Measurements from ENCODE around the gene GAS2L3. TPM values are rescaled to one million over a fixed set of nuclear protein-coding genes. Genes with fewer than 3 reads are reported as not detected.
A peak's percentile ranks its signal among the peaks of the same experiment; 100 is the strongest.

GAS2L3 gene
- total and polyA plus RNA-seq, 2 of the 13 experiments (the other 11 are each of a cell fraction or from before 2014, with no cell fraction given): 7.0 to 20.8 TPM

DNA sequence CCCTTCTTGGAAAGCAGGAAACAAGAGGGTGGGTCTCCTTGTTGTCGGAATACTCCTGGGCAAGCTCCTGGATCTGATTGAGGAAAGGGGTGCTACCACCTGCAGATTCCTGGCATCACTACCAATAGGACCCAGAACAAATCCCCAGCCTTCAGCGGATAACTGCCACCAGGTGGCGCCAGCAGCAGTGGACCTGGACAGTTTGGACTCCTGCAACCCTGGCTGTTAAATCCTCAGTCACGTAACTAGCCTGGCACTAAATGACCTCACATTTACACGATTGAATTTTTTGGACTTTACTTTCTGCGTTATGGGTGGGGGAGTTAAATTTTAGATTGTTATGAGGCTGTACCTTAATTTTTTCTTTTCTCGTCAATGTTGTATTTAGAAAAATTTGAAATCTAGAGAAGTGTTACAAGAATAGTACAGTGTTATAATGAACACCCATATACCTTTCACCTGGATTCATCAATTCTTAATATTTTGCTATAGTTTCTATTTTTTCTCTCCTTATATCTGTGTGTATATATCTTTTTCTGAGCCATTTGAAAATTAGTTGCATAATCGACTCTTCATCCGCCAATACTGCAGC lies 95.6 kb downstream of the GAS2L3 start (continued):
- TF ChIP-seq ZBTB7A (CRISPR knock-in tag; IDR thresholded peaks at IDR 0.05): no peak
- no peak for TF ChIP-seq ZBTB8A (CRISPR knock-in tag; IDR thresholded peaks at IDR 0.05; ENCODE audit: borderline replicate concordance, low read depth)
- no peak for TF ChIP-seq CBX2 (IDR thresholded peaks at IDR 0.05; ENCODE audit: low read depth, low read length)
- TF ChIP-seq CBX2 (CRISPR knock-in tag; IDR thresholded peaks at IDR 0.05; ENCODE audit: low read depth): no peak
- no peak for TF ChIP-seq ZNF292 (CRISPR knock-in tag; IDR thresholded peaks at IDR 0.05; ENCODE audit: borderline replicate concordance, low read depth)
- TF ChIP-seq STAG1 (CRISPR knock-in tag; IDR thresholded peaks at IDR 0.05): peak; percentile 64
- no peak for TF ChIP-seq ZNF678 (CRISPR knock-in tag; IDR thresholded peaks at IDR 0.05)
- 0 out of 2 replicates have a peak, but pooled peaks have one; percentile 12 for TF ChIP-seq FOSL2 (CRISPR knock-in tag; IDR thresholded peaks at IDR 0.05)
- TF ChIP-seq, protein P1, sequence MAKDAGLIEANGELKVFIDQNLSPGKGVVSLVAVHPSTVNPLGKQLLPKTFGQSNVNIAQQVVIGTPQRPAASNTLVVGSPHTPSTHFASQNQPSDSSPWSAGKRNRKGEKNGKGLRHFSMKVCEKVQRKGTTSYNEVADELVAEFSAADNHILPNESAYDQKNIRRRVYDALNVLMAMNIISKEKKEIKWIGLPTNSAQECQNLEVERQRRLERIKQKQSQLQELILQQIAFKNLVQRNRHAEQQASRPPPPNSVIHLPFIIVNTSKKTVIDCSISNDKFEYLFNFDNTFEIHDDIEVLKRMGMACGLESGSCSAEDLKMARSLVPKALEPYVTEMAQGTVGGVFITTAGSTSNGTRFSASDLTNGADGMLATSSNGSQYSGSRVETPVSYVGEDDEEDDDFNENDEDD (CRISPR knock-in tag; IDR thresholded peaks at IDR 0.05; ENCODE audit: borderline replicate concordance): no peak
- peak; percentile 74 for TF ChIP-seq SMC3 (IDR thresholded peaks at IDR 0.05; ENCODE audit: low read length)
- TF ChIP-seq, protein P2, sequence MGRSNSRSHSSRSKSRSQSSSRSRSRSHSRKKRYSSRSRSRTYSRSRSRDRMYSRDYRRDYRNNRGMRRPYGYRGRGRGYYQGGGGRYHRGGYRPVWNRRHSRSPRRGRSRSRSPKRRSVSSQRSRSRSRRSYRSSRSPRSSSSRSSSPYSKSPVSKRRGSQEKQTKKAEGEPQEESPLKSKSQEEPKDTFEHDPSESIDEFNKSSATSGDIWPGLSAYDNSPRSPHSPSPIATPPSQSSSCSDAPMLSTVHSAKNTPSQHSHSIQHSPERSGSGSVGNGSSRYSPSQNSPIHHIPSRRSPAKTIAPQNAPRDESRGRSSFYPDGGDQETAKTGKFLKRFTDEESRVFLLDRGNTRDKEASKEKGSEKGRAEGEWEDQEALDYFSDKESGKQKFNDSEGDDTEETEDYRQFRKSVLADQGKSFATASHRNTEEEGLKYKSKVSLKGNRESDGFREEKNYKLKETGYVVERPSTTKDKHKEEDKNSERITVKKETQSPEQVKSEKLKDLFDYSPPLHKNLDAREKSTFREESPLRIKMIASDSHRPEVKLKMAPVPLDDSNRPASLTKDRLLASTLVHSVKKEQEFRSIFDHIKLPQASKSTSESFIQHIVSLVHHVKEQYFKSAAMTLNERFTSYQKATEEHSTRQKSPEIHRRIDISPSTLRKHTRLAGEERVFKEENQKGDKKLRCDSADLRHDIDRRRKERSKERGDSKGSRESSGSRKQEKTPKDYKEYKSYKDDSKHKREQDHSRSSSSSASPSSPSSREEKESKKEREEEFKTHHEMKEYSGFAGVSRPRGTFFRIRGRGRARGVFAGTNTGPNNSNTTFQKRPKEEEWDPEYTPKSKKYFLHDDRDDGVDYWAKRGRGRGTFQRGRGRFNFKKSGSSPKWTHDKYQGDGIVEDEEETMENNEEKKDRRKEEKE (IDR thresholded peaks at IDR 0.05): no peak
- no peak for TF ChIP-seq ZNF225 (CRISPR knock-in tag; IDR thresholded peaks at IDR 0.05)
- TF ChIP-seq, protein P3, sequence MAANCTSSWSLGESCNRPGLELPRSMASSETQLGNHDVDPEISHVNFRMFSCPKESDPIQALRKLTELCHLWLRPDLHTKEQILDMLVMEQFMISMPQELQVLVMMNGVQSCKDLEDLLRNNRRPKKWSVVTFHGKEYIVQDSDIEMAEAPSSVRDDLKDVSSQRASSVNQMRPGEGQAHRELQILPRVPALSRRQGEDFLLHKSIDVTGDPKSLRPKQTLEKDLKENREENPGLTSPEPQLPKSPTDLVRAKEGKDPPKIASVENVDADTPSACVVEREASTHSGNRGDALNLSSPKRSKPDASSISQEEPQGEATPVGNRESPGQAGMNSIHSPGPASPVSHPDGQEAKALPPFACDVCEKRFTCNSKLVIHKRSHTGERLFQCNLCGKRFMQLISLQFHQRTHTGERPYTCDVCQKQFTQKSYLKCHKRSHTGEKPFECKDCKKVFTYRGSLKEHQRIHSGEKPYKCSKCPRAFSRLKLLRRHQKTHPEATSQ (CRISPR knock-in tag; IDR thresholded peaks at IDR 0.05; ENCODE audit: borderline replicate concordance): no peak
- TF ChIP-seq SPEN (CRISPR knock-in tag; IDR thresholded peaks at IDR 0.05; ENCODE audit: low read depth): no peak
- no peak for TF ChIP-seq ZNF530 (CRISPR knock-in tag; IDR thresholded peaks at IDR 0.05; ENCODE audit: low read depth)
